Sigmoid colon (tissue), 7 donors: ENCODE measurements around the gene UBE2E2. TPM values are rescaled to one million over a fixed set of nuclear protein-coding genes. Genes with fewer than 3 reads are reported as not detected.

ENCODE experiments used
- DNase-seq: peaks from one replicate; pipeline ENCODE4 v3.0.0-alpha.2; 2019
- H3K27ac ChIP-seq, 4 donors: fragments of 200-600 bp; sonication (generic); one replicate each; pipeline ENCODE4 v1.5.1; 2016 to 2019; ENCODE audit warnings: mild to moderate bottlenecking in 1 of 4
- H3K27me3 ChIP-seq, 3 donors: fragments of 200-600 bp; sonication (generic); one replicate each; pipeline ENCODE4 v1.5.1; 2019; ENCODE audit warnings: mild to moderate bottlenecking in 1 of 3
- H3K36me3 ChIP-seq, 4 donors: fragments of 200-600 bp; sonication (generic); one replicate each; pipeline ENCODE4 v1.5.1; 2016 to 2019
- H3K4me1 ChIP-seq, 4 donors: fragments of 200-600 bp; sonication (generic); one replicate each; pipeline ENCODE4 v1.5.1; 2017 to 2019
- H3K4me3 ChIP-seq, 4 donors: fragments of 200-600 bp; sonication (generic); one replicate each; pipeline ENCODE4 v1.5.1; 2017 to 2019; ENCODE audit warnings: mild to moderate bottlenecking in 2 of 4, moderate library complexity in 1 of 4
- H3K9me3 ChIP-seq, 4 donors: fragments of 200-600 bp in 3 of 4; sonication (generic) in 3 of 4; one replicate each; pipeline versions ENCODE4 v1.5.1 to v1.6.1; 2013 to 2019
- EP300 ChIP-seq, 4 donors: sonication (generic); formaldehyde crosslinking; IDR thresholded peaks; one replicate each; pipeline ENCODE4 v1.6.1; 2017; ENCODE audit warnings: antibody characterized with exemption in 4 of 4
- POLR2A ChIP-seq, 2 donors: fragments of 450-650 bp; IDR thresholded peaks; one replicate each; pipeline ENCODE4 v1.6.1; 2016; ENCODE audit warnings: antibody characterized with exemption in 2 of 2, mild to moderate bottlenecking in 2 of 2, moderate library complexity in 2 of 2
- POLR2AphosphoS5 ChIP-seq, 4 donors: sonication (generic); formaldehyde crosslinking; IDR thresholded peaks; one replicate each; pipeline ENCODE4 v1.6.1; 2017; ENCODE audit warnings: antibody characterized with exemption in 4 of 4
- WGBS, 2 donors: extraction: QIAGEN DNeasy Blood & Tissue Kit; methylation state at CpG; one replicate each; pipeline ENCODE4 v1.1.7; 2013; 5-methylcytosine and 5-hydroxymethylcytosine counted together
- intact Hi-C: fragments of 100-400 bp; cut with DNase I; formaldehyde crosslinking; loops from one replicate; pipeline ENCODE4 v1.15.1; 2023
- polyA plus RNA-seq, 3 donors: library from polyadenylated mRNA; stranded (reverse); fragments of 200-250 nt; gene quantifications; one replicate each; pipeline ENCODE4 v1.2.3, GENCODE V29; 2013
- total RNA-seq, 4 donors: library from RNA; depleted of rRNA; stranded (reverse); fragments of >200 nt; gene quantifications; one replicate each; pipeline ENCODE4 v1.1.0, GENCODE V29; 2016
- TF ChIP-seq, protein P1 (sequence below), 4 experiments: fragments of 450-650 bp in 3 of 4; fragments of 200-600 bp in 1 of 4; IDR thresholded peaks; one replicate each; pipeline ENCODE4 v1.5.1; 2016 to 2019; ENCODE audit warnings: antibody characterized with exemption in 4 of 4, mild to moderate bottlenecking in 3 of 4, moderate library complexity in 2 of 4
- donor health status: healthy with polysubstance abuse.
- donor health status: Bipolar disorder and iron deficiency.
- donor health status: healthy.

Gene UBE2E2
- total and polyA plus RNA-seq, 7 donors, result 3.7 to 135 (median 34.6) TPM

DNA sequence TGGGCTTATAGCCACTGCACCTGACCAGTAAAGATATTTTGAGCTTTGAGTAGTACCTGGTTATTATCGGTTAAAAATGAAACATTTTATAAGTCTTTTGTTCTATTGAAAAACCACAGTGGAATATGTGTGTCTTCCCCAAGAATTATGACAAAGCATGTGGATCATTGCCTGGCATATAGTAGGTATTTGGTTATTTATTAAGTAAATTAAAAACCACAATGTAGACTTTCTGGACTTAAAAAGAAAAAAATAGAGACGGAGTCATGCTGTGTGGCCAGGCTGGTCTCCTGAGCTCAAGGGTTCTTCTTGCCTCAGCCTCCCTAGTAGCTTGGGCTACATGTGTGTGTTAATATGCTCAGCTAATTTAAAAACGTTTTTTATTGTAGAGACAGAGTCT is 43.5 kb downstream of the UBE2E2 start:
- H3K4me3 ChIP-seq, result no peak overlapping the region
- no peaks in the 10 kb centered on the region for H3K36me3 ChIP-seq
- intact Hi-C loops, result no loop called here
- 78 to 86% methylated on average over 3 of the region's 3 CpGs for WGBS, 2 donors
- TF ChIP-seq POLR2AphosphoS5 (IDR thresholded peaks at IDR 0.05) (no peak), POLR2A (IDR thresholded peaks at IDR 0.05) (no peak), EP300 (IDR thresholded peaks at IDR 0.05) (no peak)
- TF ChIP-seq, protein P1, sequence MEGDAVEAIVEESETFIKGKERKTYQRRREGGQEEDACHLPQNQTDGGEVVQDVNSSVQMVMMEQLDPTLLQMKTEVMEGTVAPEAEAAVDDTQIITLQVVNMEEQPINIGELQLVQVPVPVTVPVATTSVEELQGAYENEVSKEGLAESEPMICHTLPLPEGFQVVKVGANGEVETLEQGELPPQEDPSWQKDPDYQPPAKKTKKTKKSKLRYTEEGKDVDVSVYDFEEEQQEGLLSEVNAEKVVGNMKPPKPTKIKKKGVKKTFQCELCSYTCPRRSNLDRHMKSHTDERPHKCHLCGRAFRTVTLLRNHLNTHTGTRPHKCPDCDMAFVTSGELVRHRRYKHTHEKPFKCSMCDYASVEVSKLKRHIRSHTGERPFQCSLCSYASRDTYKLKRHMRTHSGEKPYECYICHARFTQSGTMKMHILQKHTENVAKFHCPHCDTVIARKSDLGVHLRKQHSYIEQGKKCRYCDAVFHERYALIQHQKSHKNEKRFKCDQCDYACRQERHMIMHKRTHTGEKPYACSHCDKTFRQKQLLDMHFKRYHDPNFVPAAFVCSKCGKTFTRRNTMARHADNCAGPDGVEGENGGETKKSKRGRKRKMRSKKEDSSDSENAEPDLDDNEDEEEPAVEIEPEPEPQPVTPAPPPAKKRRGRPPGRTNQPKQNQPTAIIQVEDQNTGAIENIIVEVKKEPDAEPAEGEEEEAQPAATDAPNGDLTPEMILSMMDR (IDR thresholded peaks at IDR 0.05), result no peak
- no peak for DNase-seq
- peaks cover 0 to 11% (median 9%) of the 10 kb centered on the region in 4 donors for H3K4me1 ChIP-seq
- H3K9me3 ChIP-seq, result no peaks in the 10 kb centered on the region
- no peaks in the 10 kb centered on the region for H3K27me3 ChIP-seq
- no peak overlapping the region for H3K27ac ChIP-seq

DNA sequence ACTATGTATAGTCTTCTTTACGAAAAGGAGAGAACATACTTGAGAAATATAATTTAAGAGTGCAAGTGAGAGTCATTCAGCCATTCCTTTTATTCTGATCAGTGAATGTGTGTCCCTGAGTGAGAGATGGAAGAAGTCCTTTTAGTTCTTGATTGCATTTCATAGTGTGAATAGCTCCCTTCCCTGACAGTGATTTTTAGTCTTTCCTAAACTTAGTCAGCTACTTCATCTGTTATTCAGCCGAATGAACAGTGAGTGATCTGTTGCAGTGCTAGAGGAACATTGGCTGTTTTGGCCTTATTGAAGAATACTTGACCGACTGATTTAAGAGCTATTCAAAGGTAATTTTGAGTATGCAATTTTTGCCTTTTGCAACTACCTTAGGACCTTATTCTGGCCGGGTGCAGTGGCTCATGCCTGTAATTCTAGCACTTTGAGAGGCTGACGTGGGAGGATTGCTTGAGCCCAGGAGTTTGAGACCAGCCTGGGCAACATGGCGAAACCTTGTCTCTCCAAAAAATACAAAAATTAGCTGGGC is 45.5 kb downstream of the UBE2E2 start:
- H3K9me3 ChIP-seq, result no peaks in the 10 kb centered on the region
- TF ChIP-seq POLR2AphosphoS5 (IDR thresholded peaks at IDR 0.05) (no peak), POLR2A (IDR thresholded peaks at IDR 0.05) (no peak)
- TF ChIP-seq, protein P1 (IDR thresholded peaks at IDR 0.05), result no peak
- H3K4me3 ChIP-seq, result no peak overlapping the region
- 94 to 95% methylated on average over 6 of the region's 6 CpGs for WGBS, 2 donors
- intact Hi-C loops, result no loop called here
- no peaks in the 10 kb centered on the region for H3K36me3 ChIP-seq
- H3K27ac ChIP-seq, result no peak overlapping the region
- no peak for DNase-seq
- no peaks in the 10 kb centered on the region for H3K27me3 ChIP-seq
- peaks cover 0 to 18% (median 14%) of the 10 kb centered on the region in 4 donors for H3K4me1 ChIP-seq

- Histone ChIP-seq H3K36me3 (no peaks in the 10 kb centered on the region), H3K4me1 (peaks cover 0 to 16% (median 4%) of the 10 kb centered on the region in 4 donors), H3K4me3 (no peak overlapping the region), H3K27me3 (no peaks in the 10 kb centered on the region), H3K27ac (no peak overlapping the region), H3K9me3 (no peaks in the 10 kb centered on the region)
- TF ChIP-seq POLR2A (IDR thresholded peaks at IDR 0.05), result no peak
- no peak for TF ChIP-seq EP300 (IDR thresholded peaks at IDR 0.05)
- no peak for TF ChIP-seq POLR2AphosphoS5 (IDR thresholded peaks at IDR 0.05)
- TF ChIP-seq, protein P1 (IDR thresholded peaks at IDR 0.05), result no peak
- intact Hi-C loops, result no loop called here
- 42 to 54% methylated on average over 1 of the region's 1 CpG for WGBS, 2 donors
- DNase-seq, result no peak
Observed at GRCh38 chr3:23249961-23250360, 46.8 kb downstream of the UBE2E2 start.

DNA sequence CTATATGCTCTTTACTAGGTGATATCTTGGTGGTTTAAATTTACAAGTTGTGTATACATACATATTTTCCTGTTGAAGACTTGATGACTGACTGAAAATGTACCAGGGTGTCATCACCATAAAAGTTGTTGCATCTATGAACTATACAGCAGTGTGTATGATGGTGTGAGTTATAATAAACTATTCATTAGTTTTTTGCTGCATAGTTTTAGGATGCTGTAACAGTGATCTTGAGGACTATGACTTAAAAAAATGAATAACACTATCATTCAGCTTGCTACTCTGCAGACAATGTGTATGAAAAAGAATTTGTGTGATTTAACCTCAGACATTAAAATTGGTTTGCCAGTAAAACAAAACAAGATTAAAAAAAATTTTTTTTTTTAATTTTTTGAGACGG is 49.0 kb downstream of the UBE2E2 start:
- Histone ChIP-seq H3K9me3 (no peaks in the 10 kb centered on the region), H3K4me1 (peaks cover 0 to 31% (median 17%) of the 10 kb centered on the region in 4 donors), H3K4me3 (no peak overlapping the region), H3K36me3 (no peaks in the 10 kb centered on the region), H3K27me3 (no peaks in the 10 kb centered on the region), H3K27ac (no peak overlapping the region)
- intact Hi-C loops, result no loop called here
- no peak for DNase-seq
- WGBS, 2 donors, result 92 to 100% methylated on average over 1 of the region's 1 CpG
- no peak for TF ChIP-seq EP300 (IDR thresholded peaks at IDR 0.05)
- TF ChIP-seq POLR2AphosphoS5 (IDR thresholded peaks at IDR 0.05), result no peak
- TF ChIP-seq POLR2A (IDR thresholded peaks at IDR 0.05), result no peak
- TF ChIP-seq, protein P1 (IDR thresholded peaks at IDR 0.05), result no peak

GRCh38 chr3:23253214-23253613 is 50.1 kb downstream of the UBE2E2 start:
- H3K9me3 ChIP-seq, result no peaks in the 10 kb centered on the region
- TF ChIP-seq, protein P1 (IDR thresholded peaks at IDR 0.05), result no peak
- TF ChIP-seq EP300 (IDR thresholded peaks at IDR 0.05) (no peak), POLR2AphosphoS5 (IDR thresholded peaks at IDR 0.05) (no peak), POLR2A (IDR thresholded peaks at IDR 0.05) (no peak)
- no peak for DNase-seq
- no peak overlapping the region for H3K4me3 ChIP-seq
- no peaks in the 10 kb centered on the region for H3K27me3 ChIP-seq
- H3K4me1 ChIP-seq, result peaks cover 0 to 31% (median 17%) of the 10 kb centered on the region in 4 donors
- intact Hi-C loops, result no loop called here
- no peaks in the 10 kb centered on the region for H3K36me3 ChIP-seq
- H3K27ac ChIP-seq, result no peak overlapping the region
